ENCODE data around the gene EPHB4.

DNA sequence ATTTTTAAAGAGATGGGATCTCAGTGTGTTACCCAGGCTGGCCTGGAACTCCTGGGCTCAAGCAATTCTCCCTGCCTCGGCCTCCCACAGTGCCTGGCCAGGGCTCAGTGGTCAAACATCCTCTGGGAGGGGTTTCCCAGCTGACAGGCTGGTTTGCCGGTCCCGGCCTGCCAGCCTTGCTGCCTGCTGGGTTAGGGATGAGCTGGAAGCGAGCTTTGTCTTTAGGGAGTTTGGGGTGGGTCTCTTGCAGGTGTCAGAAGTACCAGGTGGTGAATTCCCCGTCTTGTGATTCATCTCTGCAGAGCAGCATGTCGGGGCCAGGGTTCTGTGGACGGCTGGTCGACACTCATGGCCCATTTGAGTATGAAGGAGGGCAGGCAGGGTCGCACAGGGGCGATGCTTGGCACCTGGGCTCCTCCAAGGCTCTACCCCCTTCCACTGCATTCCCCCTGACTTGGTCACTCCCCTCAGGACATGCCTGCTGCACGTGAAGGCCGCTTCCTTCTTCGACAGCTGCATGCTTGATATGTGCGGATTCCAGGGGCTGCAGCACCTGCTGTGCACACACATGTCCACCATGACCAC is 63.7 kb downstream of the EPHB4 start:
- TF ChIP-seq POLR2A (IDR thresholded peaks at IDR 0.05; ENCODE audit: low read length) = no peak
- TF ChIP-seq GATA1 (IDR thresholded peaks at IDR 0.05; ENCODE audit: low read depth, low read length) = no peak

Data from erythroblast (primary cell).